Ishikawa (cell line): ENCODE data around the gene COA4.

Source experiments
- CEBPB ChIP-seq: IDR thresholded peaks from 2 replicates; pipeline ENCODE4 v1.6.1; 2012
- EGR1 ChIP-seq: IDR thresholded peaks from 2 replicates; pipeline ENCODE4 v1.6.1; 2012
- EP300 ChIP-seq: IDR thresholded peaks from 2 replicates; pipeline ENCODE4 v1.6.1; 2012; ENCODE audit warnings: borderline replicate concordance
- FOXM1 ChIP-seq: IDR thresholded peaks from 2 replicates; pipeline ENCODE4 v1.6.1; 2012; ENCODE audit warnings: low read depth, borderline replicate concordance
- RAD21 ChIP-seq: IDR thresholded peaks from 2 replicates; pipeline ENCODE4 v1.6.1; 2012; ENCODE audit warnings: low read depth
- TAF1 ChIP-seq: IDR thresholded peaks from 2 replicates; pipeline ENCODE4 v1.6.1; 2012; ENCODE audit warnings: low read depth, mild to moderate bottlenecking
- TEAD4 ChIP-seq: IDR thresholded peaks from 2 replicates; pipeline ENCODE4 v1.6.1; 2012
- ZBTB7A ChIP-seq: IDR thresholded peaks from 2 replicates; pipeline ENCODE4 v1.6.1; 2012; ENCODE audit warnings: low read depth
- TF ChIP-seq, protein P1 (sequence below): IDR thresholded peaks from 2 replicates; pipeline ENCODE4 v1.6.1; 2012; ENCODE audit warnings: low read depth, mild to moderate bottlenecking
- TF ChIP-seq, protein P2 (sequence below): IDR thresholded peaks from 2 replicates; pipeline ENCODE4 v1.6.1; 2012

DNA sequence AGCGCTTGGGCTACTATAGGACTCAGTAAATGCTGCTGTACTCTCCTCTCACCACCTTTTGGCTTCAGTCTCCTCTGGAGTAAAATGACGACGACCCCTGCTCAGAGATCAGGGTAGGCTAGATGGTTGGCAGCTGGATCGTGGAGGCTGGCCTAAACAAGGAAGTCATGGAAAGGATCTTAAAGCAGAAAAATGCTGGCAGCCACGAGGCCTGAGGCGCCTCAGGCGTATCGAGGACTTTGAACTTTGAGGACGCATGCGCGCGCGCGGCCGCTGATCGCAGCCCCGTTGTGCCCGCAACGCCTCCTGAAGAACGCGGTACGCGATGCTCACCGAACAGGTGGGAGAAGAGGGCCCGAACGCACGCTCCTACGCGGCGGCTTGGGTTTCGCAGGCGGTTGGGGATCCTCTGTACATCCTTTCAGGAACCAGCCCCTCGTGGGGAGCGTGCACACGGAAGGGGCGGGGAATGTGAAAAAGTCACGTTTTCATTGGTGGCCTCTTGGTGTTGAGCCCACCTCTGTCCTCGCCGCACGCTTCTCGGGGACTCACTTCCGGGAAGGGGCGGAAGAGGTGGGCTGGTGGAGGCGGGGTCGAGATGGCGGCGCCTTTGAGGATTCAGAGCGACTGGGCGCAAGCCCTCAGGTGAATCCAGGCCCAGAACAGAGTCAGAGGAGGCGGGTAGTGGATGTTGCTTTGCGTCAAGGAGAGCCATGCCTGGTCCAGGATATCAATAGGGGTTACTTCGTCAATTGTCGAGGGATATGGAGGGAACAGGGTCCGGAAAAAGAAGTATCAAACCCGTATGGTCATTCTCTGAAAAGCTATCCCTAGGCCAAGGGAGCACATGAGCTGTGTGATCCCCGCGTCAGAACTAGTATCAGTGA, at the start of gene COA4, which contains the start of gene PAAF1:
- TF ChIP-seq TAF1 (peak; percentile 96), EP300 (no peak), EGR1 (no peak; the same call in 1 of the 2 replicates), FOXM1 (0 out of 2 replicates have a peak, but pooled peaks have one; percentile 6), TEAD4 (peak; percentile 34; the same call in 1 of the 2 replicates), CEBPB (no peak; the same call in 1 of the 2 replicates), ZBTB7A (0 out of 2 replicates have a peak, but pooled peaks have one; percentile 39), RAD21 (no peak)
- TF ChIP-seq, protein P1, sequence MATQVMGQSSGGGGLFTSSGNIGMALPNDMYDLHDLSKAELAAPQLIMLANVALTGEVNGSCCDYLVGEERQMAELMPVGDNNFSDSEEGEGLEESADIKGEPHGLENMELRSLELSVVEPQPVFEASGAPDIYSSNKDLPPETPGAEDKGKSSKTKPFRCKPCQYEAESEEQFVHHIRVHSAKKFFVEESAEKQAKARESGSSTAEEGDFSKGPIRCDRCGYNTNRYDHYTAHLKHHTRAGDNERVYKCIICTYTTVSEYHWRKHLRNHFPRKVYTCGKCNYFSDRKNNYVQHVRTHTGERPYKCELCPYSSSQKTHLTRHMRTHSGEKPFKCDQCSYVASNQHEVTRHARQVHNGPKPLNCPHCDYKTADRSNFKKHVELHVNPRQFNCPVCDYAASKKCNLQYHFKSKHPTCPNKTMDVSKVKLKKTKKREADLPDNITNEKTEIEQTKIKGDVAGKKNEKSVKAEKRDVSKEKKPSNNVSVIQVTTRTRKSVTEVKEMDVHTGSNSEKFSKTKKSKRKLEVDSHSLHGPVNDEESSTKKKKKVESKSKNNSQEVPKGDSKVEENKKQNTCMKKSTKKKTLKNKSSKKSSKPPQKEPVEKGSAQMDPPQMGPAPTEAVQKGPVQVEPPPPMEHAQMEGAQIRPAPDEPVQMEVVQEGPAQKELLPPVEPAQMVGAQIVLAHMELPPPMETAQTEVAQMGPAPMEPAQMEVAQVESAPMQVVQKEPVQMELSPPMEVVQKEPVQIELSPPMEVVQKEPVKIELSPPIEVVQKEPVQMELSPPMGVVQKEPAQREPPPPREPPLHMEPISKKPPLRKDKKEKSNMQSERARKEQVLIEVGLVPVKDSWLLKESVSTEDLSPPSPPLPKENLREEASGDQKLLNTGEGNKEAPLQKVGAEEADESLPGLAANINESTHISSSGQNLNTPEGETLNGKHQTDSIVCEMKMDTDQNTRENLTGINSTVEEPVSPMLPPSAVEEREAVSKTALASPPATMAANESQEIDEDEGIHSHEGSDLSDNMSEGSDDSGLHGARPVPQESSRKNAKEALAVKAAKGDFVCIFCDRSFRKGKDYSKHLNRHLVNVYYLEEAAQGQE = peak; percentile 2; the same call in 1 of the 2 replicates
- TF ChIP-seq, protein P2, sequence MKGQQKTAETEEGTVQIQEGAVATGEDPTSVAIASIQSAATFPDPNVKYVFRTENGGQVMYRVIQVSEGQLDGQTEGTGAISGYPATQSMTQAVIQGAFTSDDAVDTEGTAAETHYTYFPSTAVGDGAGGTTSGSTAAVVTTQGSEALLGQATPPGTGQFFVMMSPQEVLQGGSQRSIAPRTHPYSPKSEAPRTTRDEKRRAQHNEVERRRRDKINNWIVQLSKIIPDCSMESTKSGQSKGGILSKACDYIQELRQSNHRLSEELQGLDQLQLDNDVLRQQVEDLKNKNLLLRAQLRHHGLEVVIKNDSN = peak; percentile 63; the same call in 1 of the 2 replicates
